Measurements from ENCODE around the gene UVRAG.

DNA sequence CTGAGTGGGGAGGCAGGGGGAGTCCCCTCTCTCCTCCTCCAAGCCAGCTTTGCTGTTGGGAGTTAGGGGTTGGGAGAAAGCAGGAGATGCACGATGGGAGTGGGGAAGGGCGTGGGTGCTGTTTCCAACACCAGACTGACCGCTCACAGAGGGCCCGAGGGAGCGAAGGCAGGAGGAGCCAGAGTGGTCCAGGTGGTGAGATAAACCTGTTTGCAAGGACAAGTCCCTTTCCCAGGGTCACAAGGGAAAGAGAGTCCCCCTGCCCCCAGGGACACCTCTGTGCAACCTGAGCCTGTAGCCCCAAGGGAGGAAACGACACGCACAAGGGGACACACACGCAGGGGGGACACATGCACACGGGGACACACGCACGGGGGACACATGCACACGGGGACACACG lies 349.1 kb downstream of the UVRAG start:
- TF ChIP-seq CTCF (IDR thresholded peaks at IDR 0.05) (no peak), EP300 (IDR thresholded peaks at IDR 0.05) (no peak)

All from ovary (tissue), 3 donors.